H9 (cell line): ENCODE results near the gene SLC4A3. TPM values are rescaled to one million over a fixed set of nuclear protein-coding genes. Genes with fewer than 3 reads are reported as not detected.

ENCODE experiments used
- DNase-seq: peaks from one replicate; pipeline ENCODE4 v3.0.0-alpha.2; 2017
- H2AFZ ChIP-seq: one replicate; pipeline ENCODE4 v1.6.1; 2013; ENCODE audit warnings: mild to moderate bottlenecking, low read length, control low read depth, moderate library complexity
- H2AK5ac ChIP-seq: 2 replicates; pipeline ENCODE4 v1.6.1; 2013; ENCODE audit warnings: low read length, control low read depth, mixed read lengths; ENCODE audit not compliant: insufficient read length
- H2BK120ac ChIP-seq: one replicate; pipeline ENCODE4 v1.6.1; 2013; ENCODE audit warnings: low read depth, mild to moderate bottlenecking, low read length, control low read depth, inconsistent platforms; ENCODE audit not compliant: poor library complexity, severe bottlenecking
- H2BK12ac ChIP-seq: 2 replicates; pipeline ENCODE4 v1.6.1; 2013; ENCODE audit warnings: low read length, control low read depth, mixed read lengths, low read depth; ENCODE audit not compliant: insufficient read length
- H2BK15ac ChIP-seq: 2 replicates; pipeline ENCODE4 v1.6.1; 2013; ENCODE audit warnings: low read depth, low read length, control low read depth
- H2BK20ac ChIP-seq: one replicate; pipeline ENCODE4 v1.6.1; 2013; ENCODE audit warnings: low read depth, mild to moderate bottlenecking, low read length, control low read depth, inconsistent platforms; ENCODE audit not compliant: poor library complexity, severe bottlenecking
- H2BK5ac ChIP-seq: 2 replicates; pipeline ENCODE4 v1.6.1; 2013; ENCODE audit warnings: low read length, control low read depth, mixed read lengths; ENCODE audit not compliant: insufficient read length
- H3K14ac ChIP-seq: 2 replicates; pipeline ENCODE4 v1.6.1; 2013; ENCODE audit warnings: low read length, control low read depth; ENCODE audit not compliant: insufficient read depth
- H3K18ac ChIP-seq: 2 replicates; pipeline ENCODE4 v1.6.1; 2013; ENCODE audit warnings: low read depth, mild to moderate bottlenecking, mixed read lengths, low read length, control low read depth; ENCODE audit not compliant: insufficient read length
- H3K23ac ChIP-seq: 2 replicates; pipeline ENCODE4 v1.6.1; 2013; ENCODE audit warnings: low read length, control low read depth, mixed read lengths, low read depth; ENCODE audit not compliant: insufficient read length
- H3K23me2 ChIP-seq: 2 replicates; pipeline ENCODE4 v1.6.1; 2013; ENCODE audit warnings: low read depth, mild to moderate bottlenecking, mixed read lengths, low read length, control low read depth; ENCODE audit not compliant: insufficient read length, poor library complexity, severe bottlenecking
- H3K27ac ChIP-seq: 2 replicates; pipeline ENCODE4 v1.5.1; 2013; ENCODE audit warnings: low read length, control low read depth, mixed read lengths, low read depth; ENCODE audit not compliant: insufficient read length
- H3K27me3 ChIP-seq: 2 replicates; pipeline ENCODE4 v1.6.1; 2013; ENCODE audit warnings: low read length, control low read depth, inconsistent platforms; ENCODE audit not compliant: insufficient read depth
- H3K4ac ChIP-seq: 2 replicates; pipeline ENCODE4 v1.6.1; 2013; ENCODE audit warnings: low read depth, mild to moderate bottlenecking, control low read depth, inconsistent platforms, low read length, moderate library complexity
- H3K4me1 ChIP-seq: 2 replicates; pipeline ENCODE4 v1.6.1; 2013; ENCODE audit warnings: low read length, control low read depth, inconsistent platforms; ENCODE audit not compliant: insufficient read depth
- H3K4me2 ChIP-seq: 2 replicates; pipeline ENCODE4 v1.6.1; 2013; ENCODE audit warnings: low read length, control low read depth, mixed read lengths; ENCODE audit not compliant: insufficient read length, insufficient read depth
- H3K56ac ChIP-seq: 2 replicates; pipeline ENCODE4 v1.6.1; 2013; ENCODE audit warnings: low read depth, mild to moderate bottlenecking, mixed read lengths, low read length, control low read depth; ENCODE audit not compliant: insufficient read length
- H3K79me1 ChIP-seq: 2 replicates; pipeline ENCODE4 v1.6.1; 2013; ENCODE audit warnings: low read depth, mild to moderate bottlenecking, moderate library complexity, low read length, control low read depth, inconsistent platforms; ENCODE audit not compliant: insufficient read depth, poor library complexity, severe bottlenecking
- H3K79me2 ChIP-seq: 2 replicates; pipeline ENCODE4 v1.6.1; 2013; ENCODE audit warnings: low read length, control low read depth, inconsistent platforms; ENCODE audit not compliant: insufficient read depth
- H3K9ac ChIP-seq: 2 replicates; pipeline ENCODE4 v1.6.1; 2013; ENCODE audit warnings: low read length, control low read depth, mixed read lengths; ENCODE audit not compliant: insufficient read length; ENCODE audit errors: extremely low read depth
- H3K9me3 ChIP-seq: one replicate; pipeline ENCODE4 v1.6.1; 2013; ENCODE audit warnings: low read depth, low read length, inconsistent platforms; ENCODE audit not compliant: control insufficient read depth
- H3T11ph ChIP-seq: one replicate; pipeline ENCODE4 v1.6.1; 2013; ENCODE audit warnings: mild to moderate bottlenecking, low read length, control low read depth, inconsistent platforms
- H4K20me1 ChIP-seq: one replicate; pipeline ENCODE4 v1.6.1; 2013; ENCODE audit not compliant: control insufficient read depth, insufficient read length, insufficient read depth
- H4K5ac ChIP-seq: 2 replicates; pipeline ENCODE4 v1.6.1; 2013; ENCODE audit warnings: low read depth, mild to moderate bottlenecking, mixed read lengths, low read length, control low read depth; ENCODE audit not compliant: insufficient read length
- H4K8ac ChIP-seq: replicated peaks from 2 replicates; pipeline ENCODE4 v1.6.1; 2013; ENCODE audit warnings: low read length, control low read depth, mixed read lengths, low read depth; ENCODE audit not compliant: insufficient read length
- H4K91ac ChIP-seq: 2 replicates; pipeline ENCODE4 v1.6.1; 2013; ENCODE audit warnings: low read depth, mild to moderate bottlenecking, moderate library complexity, mixed read lengths, low read length, control low read depth; ENCODE audit not compliant: insufficient read length
- H3K27ac Mint-ChIP-seq, 3 experiments: 2 replicates in 2 of 3; 3 replicates in 1 of 3; pipeline ENCODE4 v1.8.0; 2020 to 2021; ENCODE audit warnings: mixed read lengths in 3 of 3, mild to moderate bottlenecking in 1 of 3, moderate library complexity in 1 of 3
- H3K27me3 Mint-ChIP-seq: 2 replicates; pipeline ENCODE4 v1.8.0; 2021; ENCODE audit warnings: low read depth, mild to moderate bottlenecking, moderate library complexity, mixed read lengths
- H3K36me3 Mint-ChIP-seq, 3 experiments: 2 replicates in 2 of 3; 3 replicates in 1 of 3; pipeline ENCODE4 v1.8.0; 2020 to 2021; ENCODE audit warnings: low read depth in 3 of 3, mixed read lengths in 3 of 3; ENCODE audit not compliant: insufficient read depth in 1 of 3
- H3K4me1 Mint-ChIP-seq, 2 experiments: 2 replicates each; pipeline ENCODE4 v1.8.0; 2020; ENCODE audit warnings: mixed read lengths in 2 of 2
- H3K4me3 Mint-ChIP-seq, 2 experiments: 2 replicates in 1 of 2; 3 replicates in 1 of 2; pipeline ENCODE4 v1.8.0; 2020 to 2021; ENCODE audit warnings: mild to moderate bottlenecking in 2 of 2, mixed read lengths in 2 of 2, moderate library complexity in 1 of 2
- H3K9me3 Mint-ChIP-seq, 2 experiments: 2 replicates in 1 of 2; 3 replicates in 1 of 2; pipeline ENCODE4 v1.8.0; 2020; ENCODE audit warnings: mild to moderate bottlenecking in 2 of 2, mixed read lengths in 2 of 2, moderate library complexity in 1 of 2
- CTCF ChIP-seq: fragments of 200-600 bp; sonication (generic); conservative IDR thresholded peaks from 3 replicates; pipeline ENCODE4 v1.8.0; 2021; ENCODE audit warnings: antibody characterized with exemption, mild to moderate bottlenecking
- WGBS: extraction: QIAGEN DNeasy Blood & Tissue Kit; methylation state at CpG from one replicate; pipeline ENCODE4 v1.1.7; 2013; ENCODE audit warnings: missing lambda C conversion rate, low lambda C conversion rate, mixed read lengths; ENCODE audit not compliant: insufficient read length; ENCODE audit errors: extremely low coverage; 5-methylcytosine and 5-hydroxymethylcytosine counted together
- total RNA-seq: library from RNA; stranded (reverse); gene quantifications from 2 replicates; pipeline ENCODE4 v1.2.1, GENCODE V29; 2021

SLC4A3 gene
- total RNA-seq, 1 experiment from 2014 or later = 11.1 TPM

- Histone ChIP-seq H3K27ac (no peak overlapping the region), H3T11ph (no peak overlapping the region), H4K8ac (no peak overlapping the region), H3K56ac (no peak overlapping the region), H4K5ac (no peak overlapping the region), H2BK12ac (no peak overlapping the region), H3K4me1 (no peaks in the 10 kb centered on the region), H2BK20ac (no peak overlapping the region), H2BK15ac (no peak overlapping the region), H4K91ac (no peak overlapping the region), H2AK5ac (no peak overlapping the region), H3K79me2 (no peaks in the 10 kb centered on the region), H2BK120ac (no peak overlapping the region), H3K4ac (no peak overlapping the region), H3K9ac (no peak overlapping the region), H3K4me2 (no peak overlapping the region), H3K18ac (no peak overlapping the region), H2AFZ (no peak overlapping the region), H3K79me1 (no peaks in the 10 kb centered on the region), H3K9me3 (no peaks in the 10 kb centered on the region), H3K14ac (no peak overlapping the region), H4K20me1 (no peaks in the 10 kb centered on the region), H3K27me3 (no peaks in the 10 kb centered on the region), H2BK5ac (no peak overlapping the region), H3K23me2 (no peaks in the 10 kb centered on the region), H3K23ac (no peak overlapping the region)
- Mint-ChIP-seq H3K36me3 (peaks cover 0 to 22% (median 7%) of the 10 kb centered on the region in 3 experiments; a peak in 5 of 7 replicates), H3K27ac (no peak overlapping the region), H3K4me3 (no peak overlapping the region), H3K9me3 (no peaks in the 10 kb centered on the region), H3K27me3 (no peaks in the 10 kb centered on the region), H3K4me1 (peaks cover 0 to 3% of the 10 kb centered on the region in 2 experiments; a peak in 3 of 4 replicates)
- WGBS = no CpG with 5 or more reads among the region's 12 CpGs
- TF ChIP-seq CTCF = no peak
- no peak for DNase-seq
Measured at GRCh38 chr2:219615894-219616293, 11.5 kb upstream of the SLC4A3 start.
